Effector CD4-positive, alpha-beta T cell (primary cell): ENCODE data around the gene DMD.

Experiments used
- DNase-seq: peaks from one replicate; pipeline ENCODE4 v3.0.0-alpha.2; 2020

The DMD gene

DNA sequence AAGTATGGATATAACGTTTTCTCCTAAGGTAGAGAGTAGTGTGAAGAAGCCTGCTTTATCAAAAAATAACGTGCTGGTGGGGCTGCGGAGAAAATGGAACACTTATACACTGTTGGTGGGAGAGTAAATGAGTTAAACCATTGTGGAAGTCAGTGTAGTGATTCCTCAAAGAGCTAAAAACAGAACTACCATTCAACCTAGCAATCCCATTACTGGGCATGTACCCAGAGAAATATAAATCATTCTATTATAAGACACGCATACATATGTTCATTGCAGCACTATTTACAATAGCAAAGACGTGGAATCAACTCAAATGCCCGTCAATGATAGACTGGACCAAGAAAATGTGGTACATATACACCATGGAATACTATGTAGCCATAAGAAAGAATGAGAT lies 196.4 kb downstream of the DMD start:
- DNase-seq, result no peak

DNA sequence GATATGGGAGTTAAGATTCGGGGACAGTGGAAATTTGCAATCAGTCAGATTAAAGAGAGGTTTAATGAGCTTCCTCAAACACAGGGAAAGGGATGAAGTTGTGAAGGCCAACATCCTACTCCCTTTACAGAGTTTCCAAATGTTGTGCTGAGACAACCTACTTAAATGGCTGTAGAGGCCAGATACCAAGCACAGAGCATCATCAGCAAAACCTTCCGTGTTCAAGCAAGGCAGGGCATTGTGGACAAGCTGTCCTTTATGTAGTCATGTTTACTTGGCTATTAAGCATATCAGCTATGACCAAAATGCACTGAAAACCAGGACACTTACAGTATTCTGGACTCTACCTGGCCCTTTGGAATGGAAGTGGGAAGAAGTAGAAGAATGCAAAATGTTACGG lies 197.3 kb downstream of the DMD start:
- no peak for DNase-seq

DNA sequence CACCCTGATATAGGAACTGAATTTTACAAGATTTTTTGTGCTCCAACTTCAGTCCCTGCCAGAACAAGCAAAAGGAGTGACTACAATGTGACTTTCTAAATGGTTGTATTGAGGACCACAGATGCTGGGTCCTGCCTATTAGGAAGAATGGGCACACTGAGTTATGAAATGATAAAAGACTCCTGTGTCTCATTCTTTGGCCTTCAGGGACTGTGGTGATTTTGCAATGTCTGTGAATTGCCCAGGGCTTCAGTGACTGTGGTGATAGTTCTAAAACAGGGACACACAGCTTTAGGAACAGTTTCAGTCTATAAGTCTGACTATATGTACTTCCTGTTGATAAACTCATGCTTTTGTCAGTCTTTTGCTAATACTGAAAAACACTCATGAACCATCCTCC lies 210.2 kb downstream of the DMD start:
- no peak for DNase-seq

DNA sequence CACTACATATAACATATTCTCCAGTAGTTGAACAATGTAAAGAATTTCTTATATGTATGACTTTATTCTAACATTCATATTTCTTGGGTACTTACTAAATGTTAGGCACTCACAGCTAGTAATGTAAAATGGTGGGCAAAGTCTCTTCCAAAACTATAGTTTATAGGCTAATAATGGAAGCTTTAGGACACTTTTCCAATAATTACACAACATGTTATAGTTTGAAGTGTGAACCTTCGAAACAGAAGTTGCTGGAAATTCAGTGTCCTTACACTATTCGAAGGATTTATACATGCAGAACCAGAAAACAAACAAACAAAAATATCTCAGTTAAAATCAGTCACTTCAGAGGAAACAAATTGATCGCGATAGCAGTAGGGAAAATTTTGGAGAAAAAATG lies 212.6 kb downstream of the DMD start:
- DNase-seq, result no peak

DNA sequence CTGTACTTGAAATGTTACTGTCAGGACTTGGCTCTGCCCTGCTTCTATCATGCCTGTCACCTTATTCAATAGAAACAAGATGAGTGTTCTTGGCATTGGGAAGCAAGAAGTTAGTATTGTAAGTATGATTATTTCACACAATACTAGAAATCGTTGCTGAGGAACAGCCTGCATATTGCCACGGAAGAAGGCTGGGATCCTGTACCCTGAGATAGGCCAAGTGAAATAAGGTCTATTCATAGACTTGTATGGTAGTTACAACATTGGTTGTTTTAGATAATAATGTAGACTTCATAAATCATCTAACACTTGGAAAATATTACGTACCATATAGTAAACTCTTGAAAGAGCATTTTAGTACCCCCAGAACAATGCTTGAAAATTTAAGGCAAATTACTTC lies 215.9 kb downstream of the DMD start:
- DNase-seq, result no peak

DNA sequence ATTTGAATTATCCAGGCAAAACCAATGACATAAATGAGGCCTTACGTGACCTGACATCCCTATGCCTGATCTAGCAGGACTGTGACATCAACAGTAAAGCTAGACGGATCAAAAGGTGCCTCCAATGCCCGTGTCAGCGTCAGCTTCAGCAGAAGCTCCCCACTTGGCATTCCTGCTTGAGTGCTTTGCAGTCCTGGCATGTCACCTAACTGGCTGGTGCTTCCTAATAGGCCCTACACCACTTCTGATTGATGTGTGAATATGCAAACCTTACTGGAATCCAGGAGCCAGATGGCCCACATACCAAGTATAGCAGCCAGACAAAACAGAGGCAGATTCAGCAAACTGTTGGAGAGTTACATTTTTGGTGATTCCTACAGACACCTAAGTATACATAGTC lies 224.2 kb downstream of the DMD start:
- no peak for DNase-seq

DNA sequence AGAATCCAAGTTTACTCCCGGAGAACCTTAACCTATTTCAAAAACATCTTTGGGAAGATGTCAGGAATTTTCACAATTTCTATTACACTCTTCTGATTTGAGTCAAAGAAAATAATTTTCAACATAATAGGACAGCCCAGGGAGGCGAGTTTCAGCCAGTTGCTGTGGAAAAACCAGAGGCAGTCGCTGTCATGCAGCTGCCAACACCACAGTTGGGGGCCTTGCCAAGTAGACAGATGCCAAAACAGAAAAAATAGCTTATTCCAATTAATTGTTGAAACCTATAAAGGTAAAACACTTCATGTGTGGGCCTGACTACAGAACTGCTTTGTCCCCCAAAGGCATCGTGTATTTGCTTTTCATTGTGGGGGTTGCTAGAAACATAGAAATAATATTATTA lies 225.8 kb downstream of the DMD start:
- DNase-seq, result no peak

DNA sequence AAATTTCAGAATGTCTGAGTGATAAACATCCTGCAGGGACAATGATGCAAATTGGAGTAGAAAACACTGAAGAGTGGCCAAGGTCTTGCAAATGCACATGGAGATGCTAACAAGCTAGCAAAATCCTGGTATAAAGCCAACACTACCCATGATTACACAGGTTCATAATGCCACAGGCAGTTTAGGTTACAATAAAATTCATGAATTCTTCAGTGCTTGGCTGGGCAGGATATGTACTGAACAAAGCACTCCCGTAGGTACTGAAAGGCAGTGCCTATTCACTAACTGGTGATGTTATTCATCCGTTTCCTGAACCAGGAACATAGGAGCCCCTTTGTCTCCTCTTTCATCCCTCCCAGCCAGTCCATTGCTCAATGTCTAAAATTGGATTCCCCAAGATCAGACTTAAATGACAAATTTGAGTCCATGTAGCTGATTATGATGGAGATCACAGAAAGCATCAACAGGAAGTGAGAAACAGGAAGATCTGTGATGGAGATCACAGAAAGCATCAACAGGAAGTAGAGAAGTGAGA lies 244.5 kb downstream of the DMD start:
- DNase-seq, result no peak

DNA sequence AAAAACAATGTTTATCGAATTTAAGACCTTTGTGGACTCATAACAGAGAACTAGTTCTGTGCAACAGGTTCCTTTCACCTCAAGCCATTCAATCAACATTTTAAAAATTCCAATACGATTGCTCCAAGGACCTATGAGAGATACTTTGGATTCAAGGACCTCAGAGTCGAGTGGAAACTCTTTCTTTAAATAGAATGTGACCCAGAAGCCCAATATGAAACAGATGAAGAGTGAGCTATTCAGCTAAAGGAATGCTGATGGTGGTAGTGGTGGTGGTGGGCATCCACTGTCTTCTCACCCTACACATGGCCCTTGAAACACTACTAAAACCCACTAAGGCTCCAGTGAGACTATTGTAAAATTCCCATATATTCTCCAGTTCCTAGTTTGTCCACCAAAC lies 257.2 kb downstream of the DMD start:
- DNase-seq, result no peak

DNA sequence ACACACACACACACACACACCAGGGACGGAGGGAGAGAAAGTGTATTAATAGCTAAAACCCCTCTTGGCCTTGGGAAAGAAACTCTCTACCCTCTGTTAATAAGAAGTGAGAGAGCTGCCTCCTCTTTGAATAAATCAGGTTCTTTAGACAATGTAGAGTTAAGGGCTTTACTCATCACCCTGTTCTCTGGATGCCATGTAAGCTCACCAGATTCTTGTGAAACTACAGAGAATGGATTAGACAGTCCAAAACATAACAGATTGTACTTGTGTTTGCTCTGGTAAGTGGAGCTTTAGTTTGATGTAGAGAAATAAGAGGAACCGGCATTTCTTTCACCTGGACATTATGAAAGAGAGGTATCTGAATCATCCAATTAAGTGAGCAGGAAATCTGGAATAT lies 263.2 kb downstream of the DMD start:
- DNase-seq, result no peak

DNA sequence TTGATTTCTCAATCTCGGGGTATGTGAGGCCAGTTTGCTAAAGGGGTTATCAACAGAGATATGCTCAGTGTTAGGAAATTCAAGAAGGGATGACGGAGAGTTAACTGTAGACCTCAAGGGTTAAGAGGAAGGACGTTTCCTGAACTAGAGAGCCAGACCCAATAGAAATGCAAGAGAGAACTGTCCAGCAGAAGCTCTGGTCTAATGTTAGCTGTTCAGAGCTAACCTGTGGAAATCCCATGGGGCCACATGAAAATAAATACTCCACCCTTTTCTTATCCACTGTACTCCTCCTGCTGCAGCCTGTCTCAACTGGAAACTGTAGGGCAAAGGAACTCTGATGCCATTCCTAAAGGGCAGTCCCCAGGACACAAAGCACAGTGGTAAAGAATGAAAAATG lies 274.3 kb downstream of the DMD start:
- DNase-seq, result no peak

DNA sequence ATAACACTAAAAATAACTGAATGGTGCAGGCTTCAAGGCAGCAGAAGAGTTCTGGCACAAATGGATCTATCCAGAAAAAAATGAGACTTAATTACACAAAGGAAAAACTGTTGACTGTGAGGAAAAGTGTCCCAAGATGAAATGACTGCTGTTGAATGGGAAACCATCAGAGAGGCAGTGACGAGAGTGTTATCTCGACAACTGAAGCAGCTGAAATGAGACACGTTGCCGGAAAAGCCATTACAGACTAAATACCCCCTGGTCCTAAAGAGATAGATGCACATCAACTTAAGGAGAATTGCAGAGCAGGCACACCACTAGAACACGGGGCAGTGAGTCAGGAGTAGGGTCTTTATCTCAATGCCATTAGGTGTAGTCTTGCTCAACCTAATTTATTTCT lies 277.8 kb downstream of the DMD start:
- no peak for DNase-seq

DNA sequence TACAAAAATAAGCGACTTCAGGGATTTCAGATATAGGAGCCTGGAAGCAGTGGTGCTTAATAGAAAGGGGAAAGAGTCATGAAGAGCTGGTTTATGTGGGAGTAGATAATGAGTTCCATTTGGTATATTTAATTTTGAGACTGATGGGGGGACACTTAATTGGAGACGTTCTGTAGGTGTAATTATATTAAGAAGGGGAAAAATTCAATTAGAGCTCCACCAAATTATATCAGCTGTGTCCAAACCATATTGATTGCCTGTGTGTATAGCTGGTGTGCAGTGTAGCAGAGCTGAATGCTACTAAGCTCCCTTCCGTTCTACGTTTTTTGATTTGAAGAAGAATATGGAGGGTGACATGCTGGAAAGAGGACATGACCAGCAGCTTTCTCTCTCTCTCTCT lies 282.3 kb downstream of the DMD start:
- no peak for DNase-seq

DNA sequence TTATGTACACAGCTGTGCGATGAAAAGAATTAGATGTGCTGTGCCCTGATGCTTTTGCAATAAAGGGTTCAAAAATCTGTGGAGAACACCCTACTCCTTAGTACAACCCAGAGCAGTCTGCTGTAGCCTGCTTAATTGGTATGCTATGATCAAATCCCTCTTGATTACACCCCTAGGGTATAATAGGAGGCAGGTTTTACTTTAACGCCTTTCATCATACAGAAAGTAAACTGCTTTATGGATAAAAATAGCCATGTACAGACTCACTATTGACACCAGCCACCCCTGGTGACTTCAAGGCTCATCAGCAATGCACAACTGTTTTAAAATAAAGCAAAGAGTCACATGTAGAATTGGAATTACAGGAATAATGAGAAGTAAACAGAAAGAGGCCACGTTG lies 315.3 kb downstream of the DMD start:
- DNase-seq, result no peak

DNA sequence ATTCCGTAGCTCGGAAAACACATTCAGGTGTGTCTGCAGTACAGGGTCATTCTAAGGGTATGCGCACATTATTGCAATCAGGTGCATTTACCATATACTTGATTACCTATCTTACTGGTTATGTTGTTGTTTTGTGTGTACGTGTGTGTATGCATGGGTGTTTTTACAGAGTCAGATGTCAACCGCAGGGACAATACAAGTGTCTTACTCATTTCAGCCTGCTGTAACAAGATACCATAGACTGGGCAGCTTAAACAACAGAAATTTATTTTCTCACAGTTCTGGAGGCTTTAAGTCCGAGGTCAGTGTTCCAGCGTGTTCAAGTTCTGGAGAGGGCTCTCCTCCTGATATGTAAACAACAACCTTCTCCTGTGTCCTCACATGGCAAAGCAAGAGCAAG lies 316.7 kb downstream of the DMD start:
- no peak for DNase-seq

DNA sequence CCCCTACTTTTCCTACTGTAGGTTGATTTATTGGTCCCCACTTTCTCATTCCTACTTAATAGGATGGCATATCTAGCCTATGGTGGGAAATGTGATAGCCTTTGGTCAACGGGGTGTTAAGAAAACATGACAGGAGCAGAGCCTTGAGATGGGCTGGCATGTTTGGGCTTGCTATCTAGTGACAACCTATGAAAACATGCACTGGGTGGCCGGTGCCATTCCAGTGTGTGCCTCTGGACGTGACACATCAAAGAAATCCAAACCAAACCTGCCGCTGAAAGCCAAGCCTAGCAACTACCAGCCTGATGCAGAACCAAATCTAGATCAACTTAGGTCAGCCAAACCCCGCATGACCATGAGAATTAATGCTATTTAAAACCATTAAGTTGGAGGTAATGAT lies 317.6 kb downstream of the DMD start:
- no peak for DNase-seq

DNA sequence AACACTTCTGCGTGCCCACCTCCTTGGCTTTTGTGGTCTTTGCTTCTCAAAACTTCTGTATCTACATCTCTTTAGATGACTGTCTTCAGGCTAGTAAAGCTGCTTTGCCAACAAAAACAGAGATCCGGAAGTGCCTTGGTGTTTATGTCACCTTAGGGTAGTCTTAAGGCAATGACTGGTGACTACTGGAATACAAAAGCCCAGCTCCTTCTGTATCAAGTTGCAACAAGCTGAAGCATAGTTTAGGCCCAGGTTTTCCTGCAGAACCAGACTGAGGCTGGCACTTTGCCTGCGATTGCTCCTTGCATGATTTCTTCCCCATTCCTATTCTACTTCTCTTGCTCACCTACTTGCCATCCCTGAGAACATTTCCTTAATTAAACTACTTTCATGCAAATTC lies 333.8 kb downstream of the DMD start:
- DNase-seq, result no peak

DNA sequence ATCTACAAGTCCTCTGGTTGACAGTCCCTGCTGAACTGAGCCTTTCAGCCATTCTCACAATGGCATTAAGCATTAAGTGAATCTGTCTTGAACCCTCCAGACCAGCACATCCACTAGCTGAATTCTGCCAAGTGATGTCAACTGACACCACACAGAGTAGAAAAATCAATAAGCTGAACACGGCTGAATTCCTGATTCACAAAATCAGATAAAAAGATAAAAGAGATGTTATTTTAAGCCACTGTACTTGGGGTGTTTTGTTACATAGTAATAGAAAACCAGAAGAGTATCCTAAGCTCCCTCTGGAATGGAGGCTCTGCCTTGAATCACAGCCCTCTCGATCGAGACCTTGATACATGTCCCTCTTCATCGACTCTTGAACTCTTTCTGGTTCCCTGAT lies 336.5 kb downstream of the DMD start:
- DNase-seq, result no peak

DNA sequence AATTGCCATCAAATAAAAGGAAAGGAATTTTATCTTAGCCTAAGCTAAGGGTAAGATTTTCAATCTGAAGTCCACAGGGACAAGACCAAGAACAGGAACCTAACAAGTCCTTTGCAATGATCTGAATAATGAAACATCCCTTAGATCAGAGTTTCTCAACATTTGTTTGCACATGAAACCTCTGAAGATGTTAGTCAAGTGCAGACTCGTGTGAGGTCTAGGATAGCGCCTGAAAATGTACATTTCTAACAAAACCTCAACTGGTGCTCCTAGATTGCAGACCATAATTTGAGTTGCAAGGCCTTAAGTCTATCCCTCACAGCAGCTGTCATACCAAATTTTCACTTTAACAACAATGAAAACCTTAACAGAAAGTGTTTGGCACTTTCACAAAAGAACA lies 337.6 kb downstream of the DMD start:
- DNase-seq, result no peak

DNA sequence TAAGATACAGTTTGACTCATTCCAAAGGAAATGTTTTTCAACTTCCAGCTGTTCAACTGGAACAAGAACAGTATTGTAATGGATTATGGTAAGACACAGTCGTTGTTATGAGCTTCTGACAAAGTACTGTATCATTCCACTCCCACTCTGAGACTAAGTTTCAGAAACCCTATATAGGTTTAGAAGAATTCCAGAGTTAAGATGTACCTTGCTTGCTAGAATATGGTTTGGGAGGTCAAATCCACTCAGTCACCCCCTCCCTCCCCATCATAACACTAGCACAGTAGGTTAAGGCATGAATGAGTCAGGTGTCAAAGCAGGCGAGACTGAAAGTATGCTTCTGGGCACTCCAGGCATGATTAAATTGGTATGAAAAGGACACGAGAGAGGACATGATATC lies 339.7 kb downstream of the DMD start:
- DNase-seq, result no peak

DNA sequence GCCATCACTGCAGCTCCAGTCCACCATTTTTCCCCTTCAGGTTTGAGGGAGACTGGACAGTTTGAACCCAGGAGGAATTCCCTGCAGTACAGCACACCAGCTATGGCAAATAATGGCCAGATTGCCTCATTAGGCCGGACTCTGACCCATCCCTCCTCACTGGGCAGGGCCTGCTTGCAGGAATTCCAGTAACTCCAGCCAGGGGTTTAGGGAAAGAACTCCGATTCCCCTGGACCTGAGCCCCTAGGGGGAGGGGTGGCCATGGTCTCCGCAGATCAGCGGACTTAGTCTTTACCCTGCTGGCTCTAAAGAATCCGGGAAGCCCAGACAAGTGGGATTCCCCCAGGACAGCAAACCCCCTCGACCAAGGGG lies 342.8 kb downstream of the DMD start:
- no peak for DNase-seq

DNA sequence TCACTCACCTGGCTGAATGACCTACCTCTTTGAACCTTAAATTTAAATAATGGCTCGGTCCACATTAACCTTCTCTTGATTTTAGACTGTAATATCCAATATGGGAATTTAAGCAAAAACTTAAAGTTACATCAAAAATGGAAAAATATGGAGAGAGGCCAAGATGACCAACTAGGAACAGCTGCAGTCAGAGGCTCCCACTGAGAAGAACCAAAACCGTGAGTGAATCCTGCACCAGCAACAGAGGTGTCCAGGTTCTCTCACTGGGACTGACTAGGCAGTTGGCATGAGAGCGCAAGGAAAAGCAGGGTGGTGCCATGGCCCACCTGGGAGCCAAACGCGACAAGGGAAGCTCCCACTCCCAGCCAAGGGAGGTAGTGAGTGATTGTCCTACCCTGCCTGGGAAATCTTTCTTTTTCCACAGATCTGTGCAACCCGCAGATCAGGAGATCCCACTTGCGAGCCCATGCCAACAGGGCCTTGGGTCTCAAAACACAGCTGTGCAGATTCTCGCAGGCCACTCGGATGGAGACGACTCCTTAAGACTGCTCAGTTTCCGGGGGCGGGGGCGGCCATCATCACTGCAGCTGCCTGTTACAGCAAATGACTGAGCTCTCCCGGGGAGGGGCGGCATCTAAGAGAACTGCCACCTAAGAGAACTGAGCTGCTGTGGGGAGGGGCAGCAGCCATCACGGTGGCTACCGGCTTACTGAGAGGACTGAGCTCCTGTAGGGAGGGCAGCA lies 343.4 kb downstream of the DMD start:
- no peak for DNase-seq

DNA sequence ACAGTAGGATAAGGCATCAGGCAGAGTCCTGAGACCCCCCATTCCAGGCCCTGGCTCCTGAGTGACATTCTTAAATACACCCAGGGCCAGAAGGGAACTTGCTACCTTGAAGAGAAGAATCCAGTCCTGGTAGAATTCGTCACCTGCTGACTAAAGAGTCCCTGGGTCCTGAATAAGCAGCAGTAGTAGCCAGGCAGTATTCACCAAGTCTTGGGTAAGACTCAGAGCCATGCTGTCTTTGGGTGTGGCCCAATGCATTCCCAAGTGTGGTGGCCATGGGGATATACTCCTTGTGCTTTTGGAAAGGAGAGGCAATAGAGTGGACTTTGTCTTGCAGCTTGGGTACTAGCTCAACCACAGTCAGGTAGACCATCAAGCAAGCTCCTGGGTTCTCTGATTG lies 359.1 kb downstream of the DMD start:
- DNase-seq, result no peak

DNA sequence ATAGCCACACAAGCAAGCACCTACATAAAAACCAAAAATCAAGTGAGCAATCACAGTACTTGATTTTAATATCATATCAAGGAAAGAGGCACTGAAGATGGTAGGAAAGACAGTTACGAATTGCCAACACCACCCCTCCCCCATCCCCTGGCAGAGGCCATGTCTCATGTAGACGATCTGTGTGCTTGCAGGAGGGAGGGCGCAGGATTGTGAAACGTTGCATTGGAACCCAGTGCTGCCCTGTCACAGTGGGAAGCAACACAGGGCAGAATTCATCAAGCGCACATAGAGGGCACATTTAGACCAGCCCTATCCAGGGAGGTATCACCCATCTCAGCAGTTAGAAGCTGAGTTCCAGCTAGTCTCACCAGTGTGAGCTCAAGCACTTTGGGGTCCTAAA lies 359.8 kb downstream of the DMD start:
- DNase-seq, result no peak

DNA sequence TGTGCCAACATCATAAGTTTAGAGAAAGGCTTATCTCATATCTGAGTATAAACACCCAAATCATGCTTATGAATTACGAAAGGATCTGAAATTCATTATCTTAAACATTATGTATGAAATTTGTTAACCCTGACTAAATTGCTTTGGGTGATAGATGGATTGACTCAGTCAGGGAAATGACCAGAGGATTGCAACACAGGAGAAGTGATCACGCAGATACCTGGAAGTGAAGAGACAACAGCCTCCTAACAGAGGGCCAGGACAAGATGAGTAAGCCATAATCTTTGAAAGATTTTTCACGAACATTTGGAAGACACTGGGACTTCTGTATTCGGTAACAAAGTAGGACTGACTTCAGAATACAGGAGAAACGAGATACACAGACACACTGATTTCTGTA lies 363.4 kb downstream of the DMD start:
- no peak for DNase-seq

DNA sequence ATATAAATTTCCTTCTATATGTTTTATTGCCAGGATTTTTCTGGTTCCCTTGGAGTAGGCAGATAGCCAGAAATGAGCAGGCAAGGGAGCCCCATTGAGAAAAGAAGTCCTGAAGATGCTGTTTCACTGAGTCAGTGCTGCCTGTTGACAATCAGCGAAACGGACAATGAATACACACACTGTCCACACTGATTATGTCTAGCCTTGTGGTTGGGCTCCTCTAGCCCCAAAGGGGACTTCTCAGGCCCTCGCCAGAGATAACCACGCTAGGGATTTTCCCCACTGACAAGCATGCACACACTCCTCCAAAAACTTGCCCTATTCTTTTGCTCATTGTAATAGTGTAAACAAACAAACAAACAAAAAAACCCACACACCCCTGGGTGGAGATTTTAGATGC lies 369.3 kb downstream of the DMD start:
- DNase-seq, result no peak
